K562 (cell line): ENCODE results near the gene MFSD12. TPM values are rescaled to one million over a fixed set of nuclear protein-coding genes. Genes with fewer than 3 reads are reported as not detected.
A peak's percentile ranks its signal among the peaks of the same experiment; 100 is the strongest.

Source experiments
- ARHGAP35 ChIP-seq: fragments of 450-650 bp; IDR thresholded peaks from 2 replicates; pipeline ENCODE4 v1.6.1; 2018; ENCODE audit not compliant: partially characterized antibody
- CBFA2T3 ChIP-seq: fragments of 450-650 bp; IDR thresholded peaks from 2 replicates; pipeline ENCODE4 v1.6.1; 2017
- CHD4 ChIP-seq: fragments of 200-600 bp; sonication (generic); IDR thresholded peaks from 3 replicates; pipeline ENCODE4 v1.6.1; 2012; ENCODE audit warnings: low read depth, mild to moderate bottlenecking, mixed read lengths, low read length, inconsistent platforms; ENCODE audit not compliant: insufficient read depth, insufficient replicate concordance, poor library complexity, severe bottlenecking
- DIDO1 ChIP-seq: fragments of 450-650 bp; IDR thresholded peaks from 2 replicates; pipeline ENCODE4 v1.6.1; 2016; ENCODE audit warnings: low read depth, missing biosample characterization, missing genetic modification characterization
- HDAC1 ChIP-seq, 2 experiments: fragments of 450-650 bp; IDR thresholded peaks; 2 replicates each; pipeline ENCODE4 v1.6.1; 2016 to 2017; ENCODE audit warnings: inconsistent platforms in 1 of 2, mild to moderate bottlenecking in 1 of 2, moderate library complexity in 1 of 2
- MBD2 ChIP-seq: sonication (generic); IDR thresholded peaks from 2 replicates; pipeline ENCODE4 v1.6.1; 2016; ENCODE audit warnings: low read depth, borderline replicate concordance
- RUNX1 ChIP-seq: sonication (generic); IDR thresholded peaks from 2 replicates; pipeline ENCODE4 v1.6.1; 2016; ENCODE audit warnings: antibody characterized with exemption, low read depth
- SLC30A9 ChIP-seq: fragments of 250-450 bp; sonication (Bioruptor Pico); IDR thresholded peaks from 2 replicates; pipeline ENCODE4 v1.8.0; 2022; ENCODE audit warnings: mild to moderate bottlenecking, moderate library complexity
- SMARCA4 ChIP-seq: fragments of 450-650 bp; IDR thresholded peaks from 2 replicates; pipeline ENCODE4 v1.6.1; 2016
- ZNF785 ChIP-seq: fragments of 250-450 bp; sonication (Bioruptor Pico); IDR thresholded peaks from 2 replicates; pipeline ENCODE4 v1.4.0; 2020; ENCODE audit warnings: mild to moderate bottlenecking
- polyA plus RNA-seq, 8 experiments: library from polyadenylated mRNA; depleted of rRNA in 4 of 8; stranded (reverse) in 5 of 8; unstranded in 3 of 8; fragments of >200 nt; fragmentation: Nextera tagmentation in 2 of 8; fragmentation: Illumina TruSeq in 1 of 8; extraction: Ambion mirVana in 2 of 8; extraction: Trizol in 1 of 8; gene quantifications; 2 replicates each; pipeline versions ENCODE4 v1.2.1 to v1.2.3, GENCODE V29; 2011 to 2014; ENCODE audit warnings: inconsistent platforms in 1 of 8, missing spikeins in 1 of 8
- total RNA-seq, 7 experiments: library from RNA; depleted of rRNA in 6 of 7; stranded (reverse); fragments of >200 nt in 6 of 7; fragmentation: Illumina TruSeq in 2 of 7; extraction: Trizol in 2 of 7; gene quantifications; 2 replicates each; pipeline versions ENCODE4 v1.2.1 to v1.2.3, GENCODE V29; 2011 to 2021; ENCODE audit warnings: low replicate concordance in 1 of 7
- TF ChIP-seq, protein P1 (sequence below): fragments of 450-650 bp; IDR thresholded peaks from 2 replicates; pipeline ENCODE4 v1.6.1; 2018; ENCODE audit not compliant: partially characterized antibody
- TF ChIP-seq, protein P2 (sequence below): fragments of 450-650 bp; formaldehyde crosslinking; IDR thresholded peaks from 2 replicates; pipeline ENCODE4 v1.4.0; 2020; ENCODE audit warnings: mild to moderate bottlenecking, moderate library complexity
- TF ChIP-seq, protein P3 (sequence below): fragments of 450-650 bp; IDR thresholded peaks from 2 replicates; pipeline ENCODE4 v1.6.1; 2017; ENCODE audit warnings: antibody characterized with exemption
- TF ChIP-seq, protein P4 (sequence below), 3 experiments: fragments of 200-800 bp in 1 of 3; sonication (Bioruptor generic) in 1 of 3; sonication (generic) in 1 of 3; formaldehyde crosslinking in 1 of 3; IDR thresholded peaks; 2 replicates each; pipeline versions ENCODE4 v1.6.1 to v1.8.0; 2016 to 2022; ENCODE audit warnings: mild to moderate bottlenecking in 2 of 3, missing compliant biosample characterization in 2 of 3, missing genetic modification characterization in 2 of 3, missing genetic modification reagents in 1 of 3
- TF ChIP-seq, protein P5 (sequence below): IDR thresholded peaks from 2 replicates; pipeline ENCODE4 v1.6.1; 2014; ENCODE audit warnings: antibody characterized with exemption
- TF ChIP-seq, protein P6 (sequence below): fragments of 450-650 bp; conservative IDR thresholded peaks from 2 replicates; pipeline ENCODE4 v1.6.1; 2016; ENCODE audit warnings: missing genetic modification characterization, low read depth, mild to moderate bottlenecking, control low read depth, missing compliant biosample characterization

Gene MFSD12
- total and polyA plus RNA-seq, 9 of the 15 experiments (the other 6 are each of a cell fraction or from before 2014, with no cell fraction given) = 0.69 to 112 (median 31.8) TPM

DNA sequence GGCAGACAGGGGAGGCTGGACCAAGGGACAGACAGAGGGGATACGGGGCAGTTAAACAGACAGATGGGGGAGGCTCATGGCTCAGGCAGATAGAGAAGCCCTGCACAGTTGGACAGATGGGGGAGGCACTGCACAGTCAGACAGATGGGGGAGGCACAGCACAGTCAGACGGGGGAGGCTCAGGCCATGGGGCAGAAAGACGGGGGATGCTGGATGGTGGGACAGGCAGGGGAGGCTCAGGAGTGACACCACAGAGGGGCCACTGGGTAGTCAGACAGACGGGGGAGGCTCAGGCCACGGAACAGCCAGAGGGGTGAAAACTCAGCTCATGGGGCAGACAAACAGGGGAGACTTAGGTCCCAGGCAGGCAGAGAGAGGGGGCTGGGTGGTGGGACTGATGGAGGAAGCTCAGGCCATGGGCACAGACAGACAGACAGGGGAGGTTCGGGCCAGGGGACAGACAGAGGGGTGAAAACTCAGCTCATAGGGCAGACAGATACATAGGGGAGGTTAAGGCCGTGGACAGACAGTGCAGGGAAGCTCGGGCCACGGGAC is 886 bp downstream of the MFSD12 start (continued):
- TF ChIP-seq, protein P1, sequence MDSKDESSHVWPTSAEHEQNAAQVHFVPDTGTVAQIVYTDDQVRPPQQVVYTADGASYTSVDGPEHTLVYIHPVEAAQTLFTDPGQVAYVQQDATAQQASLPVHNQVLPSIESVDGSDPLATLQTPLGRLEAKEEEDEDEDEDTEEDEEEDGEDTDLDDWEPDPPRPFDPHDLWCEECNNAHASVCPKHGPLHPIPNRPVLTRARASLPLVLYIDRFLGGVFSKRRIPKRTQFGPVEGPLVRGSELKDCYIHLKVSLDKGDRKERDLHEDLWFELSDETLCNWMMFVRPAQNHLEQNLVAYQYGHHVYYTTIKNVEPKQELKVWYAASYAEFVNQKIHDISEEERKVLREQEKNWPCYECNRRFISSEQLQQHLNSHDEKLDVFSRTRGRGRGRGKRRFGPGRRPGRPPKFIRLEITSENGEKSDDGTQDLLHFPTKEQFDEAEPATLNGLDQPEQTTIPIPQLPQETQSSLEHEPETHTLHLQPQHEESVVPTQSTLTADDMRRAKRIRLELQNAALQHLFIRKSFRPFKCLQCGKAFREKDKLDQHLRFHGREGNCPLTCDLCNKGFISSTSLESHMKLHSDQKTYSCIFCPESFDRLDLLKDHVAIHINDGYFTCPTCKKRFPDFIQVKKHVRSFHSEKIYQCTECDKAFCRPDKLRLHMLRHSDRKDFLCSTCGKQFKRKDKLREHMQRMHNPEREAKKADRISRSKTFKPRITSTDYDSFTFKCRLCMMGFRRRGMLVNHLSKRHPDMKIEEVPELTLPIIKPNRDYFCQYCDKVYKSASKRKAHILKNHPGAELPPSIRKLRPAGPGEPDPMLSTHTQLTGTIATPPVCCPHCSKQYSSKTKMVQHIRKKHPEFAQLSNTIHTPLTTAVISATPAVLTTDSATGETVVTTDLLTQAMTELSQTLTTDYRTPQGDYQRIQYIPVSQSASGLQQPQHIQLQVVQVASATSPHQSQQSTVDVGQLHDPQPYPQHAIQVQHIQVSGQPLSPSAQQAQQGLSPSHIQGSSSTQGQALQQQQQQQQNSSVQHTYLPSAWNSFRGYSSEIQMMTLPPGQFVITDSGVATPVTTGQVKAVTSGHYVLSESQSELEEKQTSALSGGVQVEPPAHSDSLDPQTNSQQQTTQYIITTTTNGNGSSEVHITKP = peak; percentile 38
- TF ChIP-seq ARHGAP35 (peak; percentile 97), DIDO1 (tag) (no peak), HDAC1 (IDR thresholded peaks at IDR 0.05) (peak in 1 of 2 experiments; percentile 13; a peak in 1 of 4 replicates), CHD4 (peak; percentile 8), SMARCA4 (0 out of 2 replicates have a peak, but pooled peaks have one; percentile 43), MBD2 (0 out of 2 replicates have a peak, but pooled peaks have one; percentile 6), ZNF785 (no peak), RUNX1 (no peak), SLC30A9 (CRISPR knock-in tag) (no peak), CBFA2T3 (peak; percentile 58)
- TF ChIP-seq, protein P2, sequence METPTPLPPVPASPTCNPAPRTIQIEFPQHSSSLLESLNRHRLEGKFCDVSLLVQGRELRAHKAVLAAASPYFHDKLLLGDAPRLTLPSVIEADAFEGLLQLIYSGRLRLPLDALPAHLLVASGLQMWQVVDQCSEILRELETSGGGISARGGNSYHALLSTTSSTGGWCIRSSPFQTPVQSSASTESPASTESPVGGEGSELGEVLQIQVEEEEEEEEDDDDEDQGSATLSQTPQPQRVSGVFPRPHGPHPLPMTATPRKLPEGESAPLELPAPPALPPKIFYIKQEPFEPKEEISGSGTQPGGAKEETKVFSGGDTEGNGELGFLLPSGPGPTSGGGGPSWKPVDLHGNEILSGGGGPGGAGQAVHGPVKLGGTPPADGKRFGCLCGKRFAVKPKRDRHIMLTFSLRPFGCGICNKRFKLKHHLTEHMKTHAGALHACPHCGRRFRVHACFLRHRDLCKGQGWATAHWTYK (CRISPR knock-in tag) = no peak
- TF ChIP-seq, protein P3, sequence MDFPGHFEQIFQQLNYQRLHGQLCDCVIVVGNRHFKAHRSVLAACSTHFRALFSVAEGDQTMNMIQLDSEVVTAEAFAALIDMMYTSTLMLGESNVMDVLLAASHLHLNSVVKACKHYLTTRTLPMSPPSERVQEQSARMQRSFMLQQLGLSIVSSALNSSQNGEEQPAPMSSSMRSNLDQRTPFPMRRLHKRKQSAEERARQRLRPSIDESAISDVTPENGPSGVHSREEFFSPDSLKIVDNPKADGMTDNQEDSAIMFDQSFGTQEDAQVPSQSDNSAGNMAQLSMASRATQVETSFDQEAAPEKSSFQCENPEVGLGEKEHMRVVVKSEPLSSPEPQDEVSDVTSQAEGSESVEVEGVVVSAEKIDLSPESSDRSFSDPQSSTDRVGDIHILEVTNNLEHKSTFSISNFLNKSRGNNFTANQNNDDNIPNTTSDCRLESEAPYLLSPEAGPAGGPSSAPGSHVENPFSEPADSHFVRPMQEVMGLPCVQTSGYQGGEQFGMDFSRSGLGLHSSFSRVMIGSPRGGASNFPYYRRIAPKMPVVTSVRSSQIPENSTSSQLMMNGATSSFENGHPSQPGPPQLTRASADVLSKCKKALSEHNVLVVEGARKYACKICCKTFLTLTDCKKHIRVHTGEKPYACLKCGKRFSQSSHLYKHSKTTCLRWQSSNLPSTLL = peak; percentile 46; the same call in 1 of the 2 replicates
- TF ChIP-seq, protein P4, sequence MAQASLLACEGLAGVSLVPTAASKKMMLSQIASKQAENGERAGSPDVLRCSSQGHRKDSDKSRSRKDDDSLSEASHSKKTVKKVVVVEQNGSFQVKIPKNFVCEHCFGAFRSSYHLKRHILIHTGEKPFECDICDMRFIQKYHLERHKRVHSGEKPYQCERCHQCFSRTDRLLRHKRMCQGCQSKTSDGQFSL (CRISPR knock-in tag; IDR thresholded peaks at IDR 0.05) = peak; percentile 43; the same call in 1 of the 2 replicates
- TF ChIP-seq, protein P4 (tag; IDR thresholded peaks at IDR 0.05) = no peak
- TF ChIP-seq, protein P5, sequence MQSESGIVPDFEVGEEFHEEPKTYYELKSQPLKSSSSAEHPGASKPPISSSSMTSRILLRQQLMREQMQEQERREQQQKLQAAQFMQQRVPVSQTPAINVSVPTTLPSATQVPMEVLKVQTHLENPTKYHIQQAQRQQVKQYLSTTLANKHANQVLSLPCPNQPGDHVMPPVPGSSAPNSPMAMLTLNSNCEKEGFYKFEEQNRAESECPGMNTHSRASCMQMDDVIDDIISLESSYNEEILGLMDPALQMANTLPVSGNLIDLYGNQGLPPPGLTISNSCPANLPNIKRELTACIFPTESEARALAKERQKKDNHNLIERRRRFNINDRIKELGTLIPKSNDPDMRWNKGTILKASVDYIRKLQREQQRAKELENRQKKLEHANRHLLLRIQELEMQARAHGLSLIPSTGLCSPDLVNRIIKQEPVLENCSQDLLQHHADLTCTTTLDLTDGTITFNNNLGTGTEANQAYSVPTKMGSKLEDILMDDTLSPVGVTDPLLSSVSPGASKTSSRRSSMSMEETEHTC = no peak
- TF ChIP-seq, protein P6, sequence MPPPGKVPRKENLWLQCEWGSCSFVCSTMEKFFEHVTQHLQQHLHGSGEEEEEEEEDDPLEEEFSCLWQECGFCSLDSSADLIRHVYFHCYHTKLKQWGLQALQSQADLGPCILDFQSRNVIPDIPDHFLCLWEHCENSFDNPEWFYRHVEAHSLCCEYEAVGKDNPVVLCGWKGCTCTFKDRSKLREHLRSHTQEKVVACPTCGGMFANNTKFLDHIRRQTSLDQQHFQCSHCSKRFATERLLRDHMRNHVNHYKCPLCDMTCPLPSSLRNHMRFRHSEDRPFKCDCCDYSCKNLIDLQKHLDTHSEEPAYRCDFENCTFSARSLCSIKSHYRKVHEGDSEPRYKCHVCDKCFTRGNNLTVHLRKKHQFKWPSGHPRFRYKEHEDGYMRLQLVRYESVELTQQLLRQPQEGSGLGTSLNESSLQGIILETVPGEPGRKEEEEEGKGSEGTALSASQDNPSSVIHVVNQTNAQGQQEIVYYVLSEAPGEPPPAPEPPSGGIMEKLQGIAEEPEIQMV (tag) = no peak
